Fibroblast of gingiva (primary cell): ENCODE measurements around the gene CCS.
"Not testable (repeated sequence)": the region's sequence is repeated elsewhere in the genome, so short reads cannot be mapped to it uniquely, and the experiment has no call there.

Source experiments
- DNase-seq: peaks from one replicate; pipeline ENCODE4 v3.0.0-alpha.2; 2011; ENCODE audit warnings: low read depth

The CCS gene

GRCh38 chr11:66591175-66591574, 1.8 kb upstream of the CCS start:
- DNase-seq = no peak

- no peak for DNase-seq
These were observed 284 bp downstream of the CCS start for GRCh38 chr11:66593303-66593635.

GRCh38 chr11:66593650-66594049, 665 bp downstream of the CCS start:
- no peak for DNase-seq

- DNase-seq = no peak
These were observed 2.4 kb downstream of the CCS start for GRCh38 chr11:66595245-66595904.

GRCh38 chr11:66598993-66599392, 6.0 kb downstream of the CCS start:
- DNase-seq = no peak

GRCh38 chr11:66600219-66600618, 7.2 kb downstream of the CCS start:
- no peak for DNase-seq

- peak; percentile 16 for DNase-seq
These were observed 7.7 kb downstream of the CCS start for GRCh38 chr11:66600631-66601233.

- DNase-seq = no peak
These were observed 10.1 kb downstream of the CCS start for GRCh38 chr11:66603072-66603471.

- DNase-seq = no peak
These were observed 11.2 kb downstream of the CCS start for GRCh38 chr11:66604155-66604554.

GRCh38 chr11:66606608-66607007, 13.6 kb downstream of the CCS start:
- not testable (repeated sequence) for DNase-seq

GRCh38 chr11:66607126-66607834, 14.3 kb downstream of the CCS start:
- peak; percentile 93 for DNase-seq

GRCh38 chr11:66609721-66610617, 17.0 kb downstream of the CCS start:
- no peak for DNase-seq

- DNase-seq = no peak
These were observed 19.5 kb downstream of the CCS start for GRCh38 chr11:66612458-66612857.

GRCh38 chr11:66614073-66614472, 21.1 kb downstream of the CCS start:
- DNase-seq = no peak

- peak; percentile 99 for DNase-seq
These were observed 23.6 kb downstream of the CCS start, which contains the start of gene RBM14 for GRCh38 chr11:66616379-66617154. TSS of gene RBM14 (plus strand) at chr11:66616630. CDS start at chr11:66616721, 91 bp downstream.

- peak; percentile 59 for DNase-seq
These were observed 24.3 kb downstream of the CCS start for GRCh38 chr11:66617155-66617834.

- DNase-seq = peak; percentile 65
These were observed 26.1 kb downstream of the CCS start for GRCh38 chr11:66619080-66619554.

GRCh38 chr11:66624450-66624849, 31.5 kb downstream of the CCS start:
- DNase-seq = no peak

- DNase-seq = no peak
These were observed 32.2 kb downstream of the CCS start for GRCh38 chr11:66625041-66625751.

- DNase-seq = no peak
These were observed 32.8 kb downstream of the CCS start for GRCh38 chr11:66625752-66626149.
